ENCODE data around the gene THADA.

The THADA gene

DNA sequence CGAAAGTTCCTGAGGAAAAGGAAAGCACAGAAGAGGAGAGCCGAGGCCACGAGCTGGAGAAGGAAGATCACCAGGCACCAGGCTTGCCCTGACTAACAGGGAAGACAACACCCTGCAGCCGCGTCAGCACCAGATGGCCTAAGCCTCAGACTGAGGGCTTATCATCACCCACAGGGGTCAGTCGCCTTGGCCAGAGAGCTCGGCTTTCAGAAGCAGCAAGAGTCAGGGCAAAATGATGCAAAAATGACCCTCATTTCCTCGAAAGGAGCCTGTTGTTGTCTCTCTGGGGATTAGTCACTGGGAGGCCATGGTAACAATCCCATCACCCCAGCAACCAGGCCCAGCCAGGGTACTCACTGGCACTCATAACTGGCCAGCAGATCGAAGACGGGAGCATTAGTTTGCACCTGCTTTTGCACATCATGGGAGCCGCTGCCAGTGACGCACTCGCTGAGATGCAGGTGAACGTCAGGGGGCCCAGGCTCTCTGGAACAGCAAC is 326.7 kb downstream of the THADA start:
- no peak for DNase-seq

DNA sequence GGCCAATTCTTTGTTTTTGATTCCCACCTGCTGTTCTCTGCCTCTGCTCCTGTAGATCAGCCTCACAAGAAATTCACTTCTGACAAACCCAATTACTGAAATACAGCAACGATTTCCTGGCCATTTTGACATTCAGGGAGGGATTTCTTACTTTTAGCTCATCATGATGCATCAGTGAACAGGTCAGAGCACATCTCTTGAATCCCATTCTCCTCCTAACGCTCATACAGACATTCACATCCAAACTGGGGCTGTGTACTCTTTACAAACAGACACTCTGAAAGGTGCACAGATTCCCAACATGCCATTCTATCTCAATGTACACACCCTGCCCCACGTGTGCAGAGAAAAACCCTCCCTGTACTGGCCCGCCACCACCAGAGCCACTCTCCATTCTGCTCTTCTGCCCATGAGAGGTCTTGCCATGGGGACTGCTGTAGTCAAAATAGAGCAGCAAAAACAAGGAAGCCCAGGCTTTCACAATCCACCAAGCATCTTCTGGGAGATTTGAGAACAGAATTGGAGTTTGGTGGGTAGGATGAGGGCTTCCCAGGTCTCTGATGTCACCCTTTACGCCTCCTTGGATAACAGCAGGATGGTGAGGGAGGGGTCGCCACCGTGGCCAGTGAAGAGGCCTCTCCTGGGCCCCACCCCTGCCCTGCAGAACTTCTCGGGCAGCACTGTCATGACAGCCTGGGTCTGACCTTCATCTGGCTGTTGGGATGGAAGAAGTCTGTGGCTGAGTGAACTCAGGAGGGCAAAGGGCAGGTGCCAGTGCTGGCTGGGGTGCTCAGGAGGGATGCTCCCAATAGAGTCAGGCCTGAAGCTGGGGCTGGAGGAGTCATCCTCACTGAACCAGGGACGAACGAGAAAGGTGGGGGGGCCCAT is 327.5 kb downstream of the THADA start:
- DNase-seq = no peak

DNA sequence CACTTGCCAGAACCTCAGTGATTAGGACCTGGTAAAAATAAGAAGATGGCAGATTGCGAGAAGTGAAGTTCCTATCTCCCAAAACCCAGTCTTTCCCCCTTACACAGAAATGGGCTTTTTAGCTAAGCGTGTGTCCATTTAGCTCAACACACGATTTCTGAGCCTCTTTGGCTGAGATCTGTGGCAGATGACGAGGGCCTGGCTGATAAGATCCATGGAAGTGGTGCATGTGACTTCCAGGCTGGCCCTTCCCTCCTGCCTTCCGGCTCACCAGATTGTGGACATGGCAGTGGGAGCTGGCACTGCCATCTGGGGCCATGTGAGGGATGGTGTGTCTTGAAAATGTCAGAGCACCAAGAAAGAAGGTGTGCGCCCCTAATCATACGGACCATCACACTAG is 328.5 kb downstream of the THADA start:
- DNase-seq = no peak

DNA sequence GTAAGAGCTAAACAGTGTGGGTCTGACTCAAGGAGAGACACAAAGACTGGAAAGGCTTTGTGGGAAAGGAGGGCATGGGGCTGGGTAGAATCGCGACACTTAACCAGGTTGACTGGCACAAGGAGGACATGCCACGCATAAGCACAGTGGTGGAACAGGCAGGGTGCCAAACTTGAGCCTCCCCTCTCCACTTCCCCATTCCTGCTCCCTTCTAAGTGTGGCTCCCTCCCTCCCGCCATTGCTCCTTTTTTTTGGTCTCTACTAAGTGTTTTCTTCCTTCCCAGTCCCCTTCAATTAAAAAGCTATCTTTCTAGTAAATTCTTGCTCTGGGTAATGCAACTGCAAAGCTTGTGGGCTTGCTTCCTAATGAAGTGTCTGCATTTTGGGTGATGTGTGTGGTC is 329.1 kb downstream of the THADA start:
- no peak for DNase-seq

DNA sequence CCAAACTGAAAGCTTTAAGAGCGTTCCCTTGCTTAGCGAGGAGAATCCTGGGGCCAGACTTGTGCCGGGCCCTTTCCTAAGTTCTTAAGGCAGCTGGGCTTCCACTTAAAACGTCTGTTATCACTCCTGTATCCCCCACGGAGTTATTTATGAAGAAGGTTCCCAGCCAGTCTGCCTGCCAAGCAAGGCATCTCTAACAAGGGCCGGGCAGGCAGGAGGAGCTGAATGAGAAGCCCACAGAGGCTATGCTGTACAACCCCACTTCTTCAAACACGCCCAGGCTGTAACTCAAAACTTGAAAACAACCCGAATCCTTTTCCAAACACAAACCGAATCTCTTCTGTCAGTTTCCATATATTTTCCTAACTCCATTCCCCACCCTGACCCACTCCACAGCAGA is 330.4 kb downstream of the THADA start:
- DNase-seq = no peak

DNA sequence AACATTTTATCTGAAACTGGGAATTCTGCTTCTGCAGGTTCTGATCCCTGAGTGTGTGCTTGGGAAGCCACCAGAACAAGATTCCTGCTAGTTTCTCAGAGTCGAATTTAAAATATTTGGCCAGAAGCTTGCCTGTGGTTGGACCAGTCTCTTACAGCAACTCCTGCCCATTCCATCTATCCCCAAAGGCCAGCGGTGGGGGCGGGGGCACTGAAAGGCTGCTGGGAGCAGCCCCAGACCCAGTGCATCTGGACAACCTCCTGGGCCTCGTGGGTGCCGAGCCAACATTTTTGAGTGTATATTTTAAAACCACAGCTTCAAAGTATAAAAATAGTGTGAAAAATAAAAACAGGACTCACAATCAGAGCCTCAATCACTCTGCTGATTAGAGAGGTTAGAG is 330.8 kb downstream of the THADA start:
- no peak for DNase-seq

DNA sequence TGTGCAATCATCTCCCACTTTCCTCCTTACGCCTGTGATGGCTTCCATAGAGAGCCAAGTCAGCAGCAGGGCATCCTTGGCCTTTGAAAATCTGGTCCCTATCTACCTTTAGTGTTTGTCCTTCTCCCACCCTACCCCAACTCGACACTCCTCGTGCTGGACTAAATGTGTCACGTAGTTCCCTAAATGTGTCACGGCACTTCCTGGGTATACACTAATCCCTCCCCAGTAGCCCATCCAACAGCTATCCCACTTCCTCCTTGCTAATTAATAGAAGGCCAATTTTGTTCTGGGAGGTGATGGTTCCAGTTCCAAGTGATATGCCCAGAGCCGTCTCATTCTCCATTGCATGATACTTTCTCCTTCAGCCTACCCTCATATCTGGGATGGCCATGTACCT is 332.9 kb downstream of the THADA start:
- DNase-seq = no peak

DNA sequence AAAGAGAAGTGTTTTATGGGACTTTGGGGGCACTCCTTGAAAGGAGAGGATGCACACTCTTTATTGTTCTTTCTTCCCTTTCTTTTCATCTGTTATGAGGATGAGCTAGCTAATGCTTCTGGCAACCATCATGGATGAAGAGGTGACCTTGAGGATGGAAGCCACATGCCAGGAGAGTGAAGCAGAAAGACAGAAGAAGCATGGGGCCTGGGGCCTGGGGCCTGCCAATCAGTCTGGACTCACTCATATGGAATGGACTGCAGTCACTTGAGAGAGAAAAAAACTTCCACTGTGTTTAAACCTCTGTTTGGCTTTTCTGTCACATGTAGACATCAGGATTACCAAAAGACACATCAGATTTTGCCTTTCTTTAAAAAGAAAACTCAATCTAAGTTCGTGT is 333.6 kb downstream of the THADA start:
- DNase-seq = no peak

DNA sequence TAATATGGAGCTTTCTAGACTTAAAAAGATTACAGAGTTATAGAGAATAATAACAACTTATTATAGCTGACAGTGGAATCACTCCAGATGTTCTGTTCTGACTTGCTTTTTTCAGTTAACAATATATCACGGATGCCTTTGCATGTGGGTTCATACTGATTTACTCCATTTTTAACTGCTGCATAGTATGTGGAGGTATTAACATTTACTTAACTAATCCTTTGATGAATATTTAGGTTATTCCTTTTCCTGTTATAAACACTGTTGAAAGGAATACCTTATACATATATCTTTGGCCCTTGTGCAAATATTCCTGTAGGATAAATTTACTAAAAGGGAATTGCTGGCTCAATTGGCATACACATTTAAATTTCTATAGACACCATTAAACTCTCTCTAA is 336.3 kb downstream of the THADA start:
- DNase-seq = no peak

DNA sequence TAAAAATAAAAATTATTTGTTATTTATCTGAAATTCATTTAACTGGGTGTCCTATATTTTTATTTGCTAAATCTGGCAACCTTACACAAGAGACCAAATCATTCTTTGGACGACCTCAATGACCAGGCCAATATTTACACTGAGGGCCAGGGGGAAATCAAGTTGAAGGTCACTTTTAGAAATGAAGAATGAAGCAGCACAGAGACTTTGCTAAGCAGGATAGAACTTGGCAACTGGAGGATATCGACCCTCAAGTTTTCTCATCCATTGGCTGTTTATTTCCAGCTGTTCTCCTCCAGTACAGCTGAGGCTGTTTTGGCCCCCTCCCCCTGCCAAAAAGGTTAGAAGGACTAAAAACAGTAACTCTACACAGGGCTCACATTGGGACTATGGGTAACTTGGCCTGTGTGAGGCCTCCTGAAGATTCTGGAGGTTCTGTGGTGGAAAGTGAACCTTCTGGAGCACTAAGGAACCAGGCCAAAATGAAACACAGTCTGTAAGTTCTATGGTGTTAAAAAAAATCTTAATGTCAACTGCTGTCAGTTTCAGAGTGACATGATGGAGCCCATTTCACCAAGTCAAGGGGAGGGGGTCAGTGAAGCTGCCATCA is 337.2 kb downstream of the THADA start:
- DNase-seq = no peak

DNA sequence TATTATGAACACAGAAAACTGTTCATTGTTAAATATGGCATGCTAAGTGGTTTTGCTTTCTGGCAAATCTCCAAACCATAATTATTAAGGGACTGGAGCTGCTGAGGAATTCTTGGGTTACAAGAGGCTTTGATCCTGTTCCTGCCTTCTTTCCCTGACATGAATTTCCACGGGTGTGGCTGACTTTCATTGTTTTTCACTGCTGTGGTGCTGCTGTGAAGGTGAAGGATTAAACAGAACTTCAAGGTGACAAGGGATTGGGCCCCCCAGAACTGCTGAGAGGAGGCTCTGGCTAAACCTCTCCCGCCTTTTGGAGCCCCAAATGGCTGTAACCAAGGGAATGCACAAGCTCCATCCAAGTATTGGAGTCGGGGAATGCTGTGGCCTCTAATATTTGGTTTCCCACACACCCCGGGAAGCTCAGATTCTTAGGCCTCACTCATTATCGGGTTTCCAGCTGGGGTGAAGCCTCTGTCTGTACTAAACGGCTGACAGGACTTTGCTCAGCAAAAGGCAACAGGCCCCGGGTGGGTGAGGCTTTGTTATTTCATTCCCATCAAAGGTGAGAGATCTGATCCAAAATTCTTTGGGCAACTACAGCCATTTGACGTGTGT is 340.4 kb downstream of the THADA start:
- no peak for DNase-seq

DNA sequence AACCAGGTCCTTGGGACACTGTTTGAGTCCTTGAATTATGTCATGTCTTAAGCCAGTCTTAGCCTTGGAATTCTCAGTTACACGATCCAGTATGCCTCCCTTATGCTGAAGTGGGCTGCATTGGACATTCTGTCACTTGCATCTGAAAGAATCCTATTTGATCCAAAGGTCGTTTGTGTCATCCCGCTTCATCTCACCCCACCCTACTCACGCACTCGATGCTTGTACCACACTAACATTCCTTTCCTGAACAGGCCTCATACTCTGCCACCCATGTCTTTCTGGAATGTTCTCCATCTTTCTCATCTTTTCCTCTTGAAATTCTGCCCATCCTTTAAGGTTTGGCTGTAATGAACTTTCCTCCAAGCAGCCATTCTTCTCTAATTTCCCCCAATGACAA is 341.5 kb downstream of the THADA start:
- no peak for DNase-seq

DNA sequence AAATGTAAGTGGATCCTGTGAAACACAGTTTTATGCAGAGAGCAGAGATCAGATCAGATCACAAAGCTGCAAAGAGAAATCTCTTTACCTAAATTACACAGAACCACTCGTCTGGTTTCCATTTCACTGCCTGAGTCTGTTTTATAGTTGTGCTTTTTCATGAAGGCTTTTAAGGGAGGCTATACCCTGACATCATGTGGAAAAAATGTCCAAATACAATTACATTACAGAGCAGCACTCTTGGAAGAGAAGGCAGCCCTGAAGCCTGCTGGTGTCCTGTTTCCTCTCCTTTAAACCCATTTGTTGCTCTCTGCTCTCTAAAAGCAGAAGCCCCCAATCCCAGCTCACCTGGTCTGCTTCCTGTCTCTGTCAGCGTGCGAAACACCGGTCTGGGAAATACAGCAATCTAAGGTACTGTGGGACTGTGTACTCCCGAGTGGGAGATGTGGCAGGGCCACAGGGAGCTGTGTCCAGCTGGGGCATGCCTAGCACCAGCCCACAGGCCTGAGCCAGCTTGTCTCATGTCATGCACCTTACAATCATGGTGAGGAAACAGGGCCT is 344.6 kb downstream of the THADA start:
- no peak for DNase-seq

DNA sequence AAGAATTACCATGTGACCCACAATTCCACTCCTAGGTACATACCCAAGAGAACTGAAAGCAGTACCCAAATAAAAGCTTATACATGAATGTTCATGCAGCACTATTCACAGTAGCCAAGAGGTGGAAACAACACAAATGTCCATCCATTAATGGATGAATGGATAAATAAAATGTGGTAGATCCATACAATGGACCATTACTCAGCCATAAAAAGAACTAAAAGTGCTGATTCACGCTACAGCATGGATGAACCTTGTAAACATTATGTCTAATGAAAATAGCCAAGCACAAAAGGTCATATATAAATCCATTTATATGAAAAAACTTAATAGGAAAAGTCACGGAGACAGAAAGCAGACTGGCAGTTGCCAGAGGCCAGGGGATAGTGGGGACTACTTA is 345.8 kb downstream of the THADA start:
- DNase-seq = no peak

DNA sequence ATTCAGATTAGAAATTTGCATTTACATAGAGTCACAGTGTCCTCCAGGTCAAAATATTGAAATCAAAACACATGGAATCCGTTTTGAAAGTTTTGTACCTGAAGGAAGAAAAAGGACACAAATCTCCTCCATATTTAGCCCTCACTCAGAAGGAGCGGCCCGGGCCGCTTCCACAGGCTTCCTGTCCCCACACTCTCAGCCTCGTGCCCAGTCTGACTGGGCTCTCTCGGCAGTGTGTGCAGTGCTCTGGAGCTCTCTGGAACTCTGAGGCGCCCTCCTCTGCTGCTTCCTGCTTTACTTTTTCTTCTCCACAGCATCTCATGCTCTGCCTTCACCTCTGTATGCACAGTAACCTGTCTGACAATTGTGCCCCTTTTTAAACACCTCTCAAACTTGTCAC is 347.2 kb downstream of the THADA start:
- DNase-seq = no peak

DNA sequence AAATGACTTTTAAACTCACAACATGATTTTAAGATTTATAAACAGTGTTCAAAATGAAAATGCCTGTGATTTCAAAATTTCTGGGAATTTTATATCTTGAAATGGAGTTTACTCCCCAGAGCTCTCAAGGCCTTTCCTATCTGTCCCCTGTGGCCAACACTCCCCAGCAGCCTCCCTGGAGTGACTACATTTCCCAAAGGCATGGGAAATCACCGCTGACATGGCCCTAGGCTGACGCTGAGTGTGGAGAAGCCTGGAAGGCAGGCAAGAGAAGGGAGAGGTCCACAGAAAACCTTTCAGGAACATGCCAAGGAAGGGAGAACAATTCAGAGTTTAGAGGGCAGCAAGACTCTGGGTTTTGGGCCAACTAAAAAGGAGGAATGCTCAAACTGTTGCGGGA is 349.2 kb downstream of the THADA start:
- no peak for DNase-seq

DNA sequence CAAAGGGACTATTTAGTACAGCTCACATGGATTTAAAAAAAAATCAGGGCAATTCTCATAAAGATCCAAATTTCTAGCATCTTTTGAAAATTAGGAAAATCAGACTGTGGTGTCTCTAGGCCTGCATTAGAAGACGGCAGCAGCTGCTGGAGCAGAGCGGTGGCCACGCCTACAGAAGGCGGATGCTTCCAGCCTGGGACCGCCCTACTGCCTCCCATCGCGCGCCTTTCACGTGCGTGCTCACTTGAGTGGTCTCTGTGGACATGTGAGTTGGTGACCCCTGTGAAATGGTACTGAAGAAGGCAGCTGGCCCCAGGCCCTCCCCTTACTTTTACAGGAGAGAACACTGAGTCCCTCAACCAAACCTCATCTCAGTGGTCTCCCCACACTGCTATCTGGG is 354.3 kb downstream of the THADA start:
- no peak for DNase-seq

DNA sequence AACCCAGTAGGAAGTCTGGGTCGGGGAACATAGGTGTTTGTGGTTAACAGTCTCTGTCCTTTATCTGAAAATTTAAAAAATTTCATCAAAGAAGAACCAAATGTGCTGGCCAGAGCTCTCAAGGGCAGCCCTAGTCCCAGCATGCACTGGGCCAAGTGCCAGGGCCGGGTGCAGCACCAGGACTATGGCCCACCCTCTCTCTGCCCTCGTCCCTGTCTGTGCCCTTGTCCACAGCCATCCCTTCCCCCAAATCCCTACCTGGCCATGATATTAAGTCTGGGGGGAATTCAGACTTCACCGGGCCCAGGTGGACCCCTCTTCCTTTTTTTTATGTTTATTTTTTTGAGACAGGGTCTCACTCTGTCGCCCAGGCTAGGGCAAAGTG is 355.1 kb downstream of the THADA start:
- DNase-seq = no peak

DNA sequence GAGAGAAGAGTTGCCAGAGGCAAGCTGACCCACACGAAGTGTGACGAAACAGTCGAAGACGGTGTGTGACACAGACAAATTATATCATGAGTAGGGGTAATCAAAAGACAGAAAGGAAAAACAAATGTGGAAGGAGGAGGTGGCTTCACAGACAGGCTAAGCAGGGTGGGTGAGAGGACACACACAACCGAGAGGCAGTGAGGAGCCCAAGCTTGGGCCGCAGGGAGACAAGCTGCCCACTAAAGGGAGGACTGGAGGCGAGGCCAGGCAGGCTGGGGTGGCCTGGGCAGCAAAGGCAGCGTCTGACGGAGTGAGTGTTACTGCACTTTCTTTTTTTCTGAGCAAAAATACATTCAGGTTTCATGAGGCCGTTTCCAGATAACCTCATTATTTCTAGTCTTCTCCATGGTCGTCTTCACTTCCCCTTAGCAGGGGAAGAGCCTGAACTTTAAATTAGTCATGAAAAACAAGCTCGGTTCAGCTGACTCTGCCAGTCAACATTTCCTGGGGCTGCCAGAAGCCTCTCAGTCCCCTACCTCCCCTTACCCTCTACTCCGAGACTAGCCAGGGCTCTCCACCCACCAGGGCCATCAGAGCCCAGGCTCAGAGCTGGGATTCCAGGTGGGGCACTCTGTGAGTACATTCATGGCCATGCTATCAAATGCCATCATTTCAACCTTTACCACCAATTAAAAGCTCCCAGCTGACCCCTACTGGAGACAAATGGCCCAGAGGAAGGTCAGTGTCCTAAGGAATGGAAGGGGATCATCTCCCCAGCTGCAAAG is 355.7 kb downstream of the THADA start:
- no peak for DNase-seq

DNA sequence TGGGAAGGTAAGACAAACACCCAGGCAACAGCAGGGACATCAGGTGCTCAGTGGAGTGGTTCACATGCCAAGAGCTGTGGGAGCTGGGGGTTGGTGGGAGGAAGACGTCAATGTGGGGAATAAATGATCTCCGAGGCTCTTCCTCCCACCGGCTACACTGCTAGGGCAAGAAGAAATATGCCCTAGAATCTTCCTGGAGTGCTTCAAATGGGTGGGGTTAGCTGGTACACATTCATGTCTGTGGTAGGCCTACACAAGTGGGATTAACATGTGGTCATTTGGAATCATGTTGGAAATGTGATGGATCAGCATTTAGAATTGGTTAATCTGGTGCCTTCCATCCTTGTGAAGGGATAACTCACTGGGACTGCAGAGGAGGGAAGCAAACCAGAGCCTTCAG is 357.0 kb downstream of the THADA start:
- DNase-seq = no peak

DNA sequence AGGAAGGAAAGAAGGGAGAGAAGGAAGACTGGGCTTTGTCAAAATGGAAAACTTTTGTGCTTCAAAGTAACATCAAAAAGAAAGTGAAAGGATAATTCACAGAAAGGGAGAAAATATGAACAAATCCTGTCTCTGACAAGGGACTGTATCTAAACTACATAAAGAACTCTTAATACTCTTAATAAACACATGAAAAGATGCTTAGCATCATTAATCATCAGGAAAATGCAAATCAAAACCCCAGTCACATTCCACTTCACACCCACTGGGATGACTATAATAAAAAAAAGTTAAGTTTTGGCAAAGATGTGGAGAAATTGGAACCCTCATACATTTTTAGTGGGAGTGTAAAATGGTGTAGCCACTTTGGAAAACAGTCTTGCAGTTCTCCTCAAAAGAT is 357.7 kb downstream of the THADA start:
- no peak for DNase-seq

DNA sequence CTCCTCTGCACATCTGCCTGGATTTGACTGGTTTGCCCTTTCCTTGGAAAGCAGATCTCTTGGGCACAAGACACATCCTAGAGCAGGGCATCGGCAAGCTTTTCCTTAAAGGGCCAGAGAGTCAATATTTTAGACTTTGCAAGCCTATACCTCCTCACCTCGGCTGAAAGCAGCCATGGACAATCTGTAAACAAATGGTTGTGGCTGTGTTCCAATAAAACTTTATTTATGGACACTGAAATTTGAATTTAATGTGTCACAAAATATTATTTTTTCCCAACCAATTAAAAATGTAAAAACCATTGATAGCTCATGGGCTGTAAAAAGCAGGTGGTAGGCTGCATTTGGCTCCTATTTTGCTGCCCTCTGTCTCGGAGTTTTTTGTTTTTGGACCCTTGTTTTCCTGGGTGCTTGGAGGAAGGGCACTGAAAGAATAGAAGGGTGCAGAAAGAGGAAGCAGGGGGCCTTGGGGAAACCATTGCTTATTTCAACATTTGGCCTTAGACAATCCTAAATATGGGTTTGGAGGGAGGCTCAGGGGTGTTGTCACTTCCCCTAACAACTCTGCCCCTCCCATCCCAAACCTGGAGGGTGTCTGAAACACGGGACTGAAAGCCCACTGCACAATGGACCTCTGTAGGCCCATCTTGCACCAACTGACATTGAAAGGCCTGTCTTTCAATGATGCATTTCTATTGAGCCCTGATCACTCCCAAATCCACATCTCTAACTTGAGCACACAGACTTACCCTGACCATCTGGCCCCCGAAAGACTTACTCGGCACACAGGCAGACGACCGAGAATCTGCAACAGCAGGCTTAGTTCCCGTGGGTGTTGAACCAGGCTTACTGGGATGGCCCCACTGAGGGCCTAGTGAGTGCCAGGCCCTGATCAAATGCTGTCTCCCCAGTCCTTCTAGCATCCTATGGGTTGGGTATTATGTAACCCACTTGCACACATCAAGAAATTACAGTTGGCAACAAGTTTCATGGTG is 362.3 kb downstream of the THADA start:
- no peak for DNase-seq
